Nephron (organoid): Measurements from ENCODE around the gene NAT14.

Experiments used
- H3K27ac Mint-ChIP-seq, 3 experiments: 2 replicates each; pipeline ENCODE4 v1.8.0; 2020; ENCODE audit warnings: mixed read lengths in 3 of 3, mild to moderate bottlenecking in 2 of 3, moderate library complexity in 1 of 3
- H3K27me3 Mint-ChIP-seq: 2 replicates; pipeline ENCODE4 v1.8.0; 2021; ENCODE audit warnings: low read depth, mild to moderate bottlenecking, moderate library complexity, mixed read lengths
- H3K36me3 Mint-ChIP-seq: 2 replicates; pipeline ENCODE4 v1.8.0; 2020; ENCODE audit warnings: low read depth, mixed read lengths
- H3K4me1 Mint-ChIP-seq: 2 replicates; pipeline ENCODE4 v1.8.0; 2020; ENCODE audit warnings: mixed read lengths
- H3K4me3 Mint-ChIP-seq, 3 experiments: 2 replicates each; pipeline ENCODE4 v1.8.0; 2020; ENCODE audit warnings: mild to moderate bottlenecking in 3 of 3, mixed read lengths in 3 of 3, moderate library complexity in 2 of 3
- H3K9me3 Mint-ChIP-seq: 2 replicates; pipeline ENCODE4 v1.8.0; 2020; ENCODE audit warnings: mixed read lengths
- TF ChIP-seq, protein P1 (sequence below), 3 experiments: fragments of 200-600 bp; sonication (generic); IDR thresholded peaks; one replicate each; pipeline ENCODE4 v1.5.0; 2021; ENCODE audit warnings: antibody characterized with exemption in 3 of 3; ENCODE audit not compliant: unreplicated experiment in 3 of 3

Gene NAT14

DNA sequence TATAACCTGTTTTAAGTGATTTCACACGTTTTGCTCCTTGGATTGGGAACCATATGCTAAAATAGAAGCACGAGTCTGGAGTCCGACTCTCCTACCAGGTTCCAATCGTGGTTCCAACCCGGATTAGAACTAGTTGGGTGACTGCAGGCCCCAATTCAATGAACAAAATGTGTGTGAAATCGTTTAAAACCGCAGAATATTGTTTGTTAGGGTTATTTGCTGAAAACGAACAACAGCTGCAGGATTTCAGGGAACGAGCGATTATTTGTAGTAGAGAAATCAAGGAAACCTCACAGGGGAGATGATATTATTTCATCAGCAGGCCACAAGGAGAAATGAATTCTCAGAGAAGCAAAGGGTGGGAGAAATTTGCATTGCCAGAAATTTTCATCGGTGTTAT lies 20.0 kb downstream of the NAT14 start:
- H3K36me3 Mint-ChIP-seq: peaks cover 15% of the 10 kb centered on the region
- no peak overlapping the region for H3K27ac Mint-ChIP-seq
- peaks cover 8% of the 10 kb centered on the region for H3K4me1 Mint-ChIP-seq
- no peak overlapping the region for H3K4me3 Mint-ChIP-seq
- peaks cover 24% of the 10 kb centered on the region for H3K27me3 Mint-ChIP-seq
- TF ChIP-seq, protein P1, sequence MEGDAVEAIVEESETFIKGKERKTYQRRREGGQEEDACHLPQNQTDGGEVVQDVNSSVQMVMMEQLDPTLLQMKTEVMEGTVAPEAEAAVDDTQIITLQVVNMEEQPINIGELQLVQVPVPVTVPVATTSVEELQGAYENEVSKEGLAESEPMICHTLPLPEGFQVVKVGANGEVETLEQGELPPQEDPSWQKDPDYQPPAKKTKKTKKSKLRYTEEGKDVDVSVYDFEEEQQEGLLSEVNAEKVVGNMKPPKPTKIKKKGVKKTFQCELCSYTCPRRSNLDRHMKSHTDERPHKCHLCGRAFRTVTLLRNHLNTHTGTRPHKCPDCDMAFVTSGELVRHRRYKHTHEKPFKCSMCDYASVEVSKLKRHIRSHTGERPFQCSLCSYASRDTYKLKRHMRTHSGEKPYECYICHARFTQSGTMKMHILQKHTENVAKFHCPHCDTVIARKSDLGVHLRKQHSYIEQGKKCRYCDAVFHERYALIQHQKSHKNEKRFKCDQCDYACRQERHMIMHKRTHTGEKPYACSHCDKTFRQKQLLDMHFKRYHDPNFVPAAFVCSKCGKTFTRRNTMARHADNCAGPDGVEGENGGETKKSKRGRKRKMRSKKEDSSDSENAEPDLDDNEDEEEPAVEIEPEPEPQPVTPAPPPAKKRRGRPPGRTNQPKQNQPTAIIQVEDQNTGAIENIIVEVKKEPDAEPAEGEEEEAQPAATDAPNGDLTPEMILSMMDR (IDR thresholded peaks at IDR 0.05; ENCODE audit: unreplicated experiment in 3 of 3): no peak
- peaks cover 2% of the 10 kb centered on the region for H3K9me3 Mint-ChIP-seq

DNA sequence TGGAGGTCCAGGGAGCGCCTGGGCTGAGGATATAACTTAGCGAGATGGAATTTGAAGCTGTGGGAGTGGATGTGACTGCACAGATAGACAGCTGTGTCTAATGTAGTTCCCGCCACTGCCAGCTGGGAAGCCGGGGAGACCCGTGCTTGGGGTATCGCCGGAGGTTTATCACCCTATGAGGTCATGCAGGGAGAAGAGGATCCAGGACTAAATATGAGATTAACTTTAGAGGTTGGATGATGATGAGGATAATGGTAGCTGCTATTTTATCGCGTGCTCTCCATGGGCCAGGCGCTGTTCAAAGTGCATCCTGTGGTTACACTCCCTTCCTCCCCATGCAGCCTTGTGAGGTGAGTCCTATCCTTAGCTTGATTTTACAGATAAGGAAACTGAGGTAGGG lies 23.1 kb downstream of the NAT14 start:
- Mint-ChIP-seq H3K27me3 (peaks cover 24% of the 10 kb centered on the region), H3K27ac (no peak overlapping the region), H3K36me3 (peaks cover 3% of the 10 kb centered on the region), H3K9me3 (peaks cover 2% of the 10 kb centered on the region), H3K4me1 (peaks cover 8% of the 10 kb centered on the region), H3K4me3 (no peak overlapping the region)
- TF ChIP-seq, protein P1 (IDR thresholded peaks at IDR 0.05; ENCODE audit: unreplicated experiment in 3 of 3): no peak

DNA sequence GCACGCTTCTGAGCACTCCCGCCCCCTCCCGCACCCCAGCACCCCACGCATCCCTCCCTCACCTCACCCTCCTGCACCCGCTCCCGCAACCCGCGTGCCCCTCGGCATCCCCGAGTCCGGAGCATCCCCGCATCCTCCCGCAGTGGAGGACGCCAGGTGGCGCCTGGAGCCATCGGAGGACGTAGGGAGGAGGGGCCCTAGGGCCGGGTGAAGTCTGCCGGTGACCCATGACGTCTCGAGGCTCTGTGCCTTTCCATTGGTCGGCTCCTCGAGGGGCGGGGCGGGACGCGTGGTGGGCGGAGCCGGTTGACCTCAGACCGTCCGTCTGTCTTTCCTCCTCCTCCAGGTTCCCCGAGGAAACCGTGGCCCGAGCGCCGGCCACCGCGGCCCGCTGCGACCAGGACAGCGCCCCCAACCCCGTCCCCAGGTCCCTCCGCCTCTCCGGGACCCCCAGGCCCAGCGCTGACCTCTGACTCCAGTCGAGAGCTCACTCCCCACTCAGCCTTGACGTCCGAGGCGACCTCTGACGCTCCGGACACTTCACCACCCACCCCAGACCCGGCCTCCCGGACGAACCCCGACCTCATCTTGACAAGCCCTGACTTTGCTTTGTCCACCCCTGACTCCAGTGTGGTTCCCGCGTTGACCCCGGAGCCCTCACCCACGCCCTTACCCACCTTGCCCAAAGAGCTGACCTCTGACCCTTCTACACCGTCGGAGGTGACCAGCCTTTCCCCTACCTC lies 32.1 kb downstream of the NAT14 start:
- Mint-ChIP-seq H3K36me3 (no peaks in the 10 kb centered on the region), H3K27ac (peak overlapping the region in 2 of 3 experiments; percentile 48 to 78), H3K27me3 (peaks cover 3% of the 10 kb centered on the region), H3K9me3 (no peaks in the 10 kb centered on the region), H3K4me3 (peak overlapping the region; percentile 72 to 84 (median 79)), H3K4me1 (peaks cover 4% of the 10 kb centered on the region)
- TF ChIP-seq, protein P1 (IDR thresholded peaks at IDR 0.05; ENCODE audit: unreplicated experiment in 3 of 3): peak; percentile 67 to 80 (median 75)

DNA sequence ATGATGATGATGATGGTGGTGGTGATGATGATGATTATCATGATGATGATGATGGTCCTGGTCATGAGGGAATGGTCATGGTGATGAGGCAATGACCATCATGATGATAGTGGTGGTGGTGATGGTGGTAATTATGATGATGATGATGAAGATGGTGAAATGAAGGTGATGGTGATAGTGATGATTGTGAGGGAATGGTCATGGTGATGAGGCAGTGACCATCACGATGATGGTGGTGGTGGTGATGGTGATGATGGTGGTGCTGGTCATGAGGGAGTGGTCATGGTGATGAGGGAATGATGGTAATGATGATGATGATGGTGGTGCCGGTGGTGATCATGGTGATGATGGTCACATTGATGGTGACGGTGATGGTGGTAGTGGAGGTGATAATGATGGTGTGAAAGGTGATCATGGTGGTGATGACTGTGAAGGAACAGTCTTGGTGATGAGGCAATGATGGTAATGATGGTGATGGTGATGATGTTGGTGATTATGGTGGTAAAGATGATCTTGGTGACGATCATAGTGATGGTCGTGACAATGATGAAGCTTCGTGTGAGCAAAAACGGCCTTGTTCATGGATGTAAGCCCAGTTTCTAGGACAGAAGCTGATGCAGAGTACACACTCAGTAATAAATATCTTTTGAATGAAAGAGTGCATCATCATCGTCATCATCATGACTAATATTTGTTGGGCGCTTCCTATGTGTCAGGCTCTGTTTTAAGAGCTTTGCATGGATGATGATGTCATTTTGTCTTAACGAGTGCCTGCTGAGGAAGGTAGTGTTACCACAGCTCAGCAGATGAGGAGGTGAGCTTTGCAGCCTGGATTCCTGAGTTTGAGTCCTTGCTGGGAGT lies 34.7 kb downstream of the NAT14 start:
- Mint-ChIP-seq H3K4me1 (peaks cover 11% of the 10 kb centered on the region), H3K4me3 (no peak overlapping the region), H3K27ac (no peak overlapping the region), H3K27me3 (peaks cover 8% of the 10 kb centered on the region), H3K9me3 (no peaks in the 10 kb centered on the region), H3K36me3 (no peaks in the 10 kb centered on the region)
- TF ChIP-seq, protein P1 (IDR thresholded peaks at IDR 0.05; ENCODE audit: unreplicated experiment in 3 of 3): no peak

DNA sequence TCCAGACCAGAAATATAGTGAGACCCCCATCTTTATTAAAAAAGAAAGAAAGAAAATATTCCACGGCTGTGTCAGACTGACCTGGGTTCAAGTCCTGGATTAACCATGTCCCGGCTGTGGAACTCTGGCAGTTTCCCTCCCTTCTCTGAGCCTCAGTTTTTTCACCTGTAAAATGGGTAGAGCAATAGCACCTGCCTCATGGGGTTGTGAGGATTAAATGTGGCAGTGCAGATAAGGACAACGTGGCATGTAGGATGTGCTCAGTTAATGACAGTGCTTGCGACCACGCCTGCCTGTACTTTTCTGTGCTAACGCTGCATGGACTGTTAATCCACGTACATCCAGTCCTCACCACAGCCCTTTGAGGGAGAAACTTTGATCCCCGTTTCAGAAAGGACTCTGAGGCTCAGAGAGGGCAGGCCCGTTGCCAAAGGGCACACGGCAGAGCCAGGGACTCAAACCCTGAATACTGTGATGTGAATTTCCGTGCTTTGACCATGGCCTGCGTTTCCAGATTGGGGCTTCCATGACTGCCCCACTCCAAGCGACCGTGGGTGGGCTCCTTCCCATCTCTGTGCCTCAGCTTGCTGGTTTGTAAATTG lies 35.8 kb downstream of the NAT14 start:
- Mint-ChIP-seq H3K27ac (no peak overlapping the region), H3K4me1 (peaks cover 19% of the 10 kb centered on the region), H3K4me3 (no peak overlapping the region), H3K36me3 (no peaks in the 10 kb centered on the region), H3K27me3 (peaks cover 15% of the 10 kb centered on the region), H3K9me3 (no peaks in the 10 kb centered on the region)
- TF ChIP-seq, protein P1 (IDR thresholded peaks at IDR 0.05; ENCODE audit: unreplicated experiment in 3 of 3): no peak
